ENCODE measurements around the gene KCNK1.

KCNK1 gene

GRCh38 chr1:233657466-233657865 lies 43.6 kb downstream of the KCNK1 start:
- TF ChIP-seq CTCF (IDR thresholded peaks at IDR 0.05; ENCODE audit: control extremely low read depth, extremely low read depth, low read depth, missing control alignments) = no peak
- CTCF ChIA-PET = interaction anchor here (1.0 to 2.2 kb wide), 4 partner anchors 10 to 217 kb away, joined by 3 to 5 read pairs (median 4); no protein-coding TSS in a partner anchor
- POLR2A ChIA-PET = no interaction called here
- no peak for DNase-seq (ENCODE audit: extremely low spot score)

GRCh38 chr1:233659495-233659894 lies 45.6 kb downstream of the KCNK1 start:
- ChIA-PET POLR2A (no interaction called here), CTCF (interaction anchor here (0.9 to 1.5 kb wide), 4 partner anchors 10 to 142 kb away, joined by 3 read pairs; no protein-coding TSS in a partner anchor)
- no peak for TF ChIP-seq CTCF (IDR thresholded peaks at IDR 0.05; ENCODE audit: control extremely low read depth, extremely low read depth, low read depth, missing control alignments)
- no peak for DNase-seq (ENCODE audit: extremely low spot score)

- DNase-seq (ENCODE audit: extremely low spot score) = no peak
- ChIA-PET CTCF (interaction anchor here (1.0 to 1.1 kb wide), 2 partner anchors 26 to 39 kb away, joined by 3 read pairs; no protein-coding TSS in a partner anchor), POLR2A (no interaction called here)
- no peak for TF ChIP-seq CTCF (IDR thresholded peaks at IDR 0.05; ENCODE audit: control extremely low read depth, extremely low read depth, low read depth, missing control alignments)
These were observed 47.7 kb downstream of the KCNK1 start for GRCh38 chr1:233661376-233662159.

- CTCF ChIA-PET = interaction anchor here (0.7 to 1.2 kb wide), 5 partner anchors 18 to 223 kb away, joined by 3 to 4 read pairs (median 3); no protein-coding TSS in a partner anchor
- POLR2A ChIA-PET = no interaction called here
- no peak for TF ChIP-seq CTCF (IDR thresholded peaks at IDR 0.05; ENCODE audit: control extremely low read depth, extremely low read depth, low read depth, missing control alignments)
- DNase-seq (ENCODE audit: extremely low spot score) = no peak
These were observed 48.8 kb downstream of the KCNK1 start for GRCh38 chr1:233662575-233663304.

- ChIA-PET POLR2A (no interaction called here), CTCF (interaction anchor here (0.9 to 1.4 kb wide), 3 partner anchors 14 to 146 kb away, joined by 3 read pairs; no protein-coding TSS in a partner anchor)
- TF ChIP-seq CTCF (IDR thresholded peaks at IDR 0.05; ENCODE audit: control extremely low read depth, extremely low read depth, low read depth, missing control alignments) = no peak
- no peak for DNase-seq (ENCODE audit: extremely low spot score)
These were observed 50.3 kb downstream of the KCNK1 start for GRCh38 chr1:233664253-233664652.

GRCh38 chr1:233664804-233665574 lies 51.1 kb downstream of the KCNK1 start:
- POLR2A ChIA-PET = no interaction called here
- no peak for DNase-seq (ENCODE audit: extremely low spot score)
- CTCF ChIA-PET = interaction anchor here (1.0 to 1.5 kb wide), 3 partner anchors 13 to 147 kb away, joined by 3 read pairs; no protein-coding TSS in a partner anchor
- TF ChIP-seq CTCF (IDR thresholded peaks at IDR 0.05; ENCODE audit: control extremely low read depth, extremely low read depth, low read depth, missing control alignments) = no peak
